Epithelial cell of proximal tubule (primary cell): ENCODE measurements around the gene MEDAG. TPM values are rescaled to one million over a fixed set of nuclear protein-coding genes. Genes with fewer than 3 reads are reported as not detected.

Experiments used
- DNase-seq: peaks from one replicate; pipeline ENCODE4 v3.0.0-alpha.2; 2011; ENCODE audit warnings: low read depth
- H3K4me3 ChIP-seq: 2 replicates; pipeline ENCODE4 v1.5.1; 2011; ENCODE audit warnings: low read depth, mild to moderate bottlenecking, low read length
- total RNA-seq: library from RNA; depleted of rRNA; stranded (reverse); fragments of >200 nt; gene quantifications from 2 replicates; pipeline ENCODE4 v1.2.3, GENCODE V29; 2015
- TF ChIP-seq, protein P1 (sequence below): conservative IDR thresholded peaks from 2 replicates; pipeline ENCODE4 v1.5.1; 2012; ENCODE audit warnings: low read depth, mild to moderate bottlenecking, low read length

The MEDAG gene
- total RNA-seq, 1 donor from 2014 or later: 0.17 TPM

DNA sequence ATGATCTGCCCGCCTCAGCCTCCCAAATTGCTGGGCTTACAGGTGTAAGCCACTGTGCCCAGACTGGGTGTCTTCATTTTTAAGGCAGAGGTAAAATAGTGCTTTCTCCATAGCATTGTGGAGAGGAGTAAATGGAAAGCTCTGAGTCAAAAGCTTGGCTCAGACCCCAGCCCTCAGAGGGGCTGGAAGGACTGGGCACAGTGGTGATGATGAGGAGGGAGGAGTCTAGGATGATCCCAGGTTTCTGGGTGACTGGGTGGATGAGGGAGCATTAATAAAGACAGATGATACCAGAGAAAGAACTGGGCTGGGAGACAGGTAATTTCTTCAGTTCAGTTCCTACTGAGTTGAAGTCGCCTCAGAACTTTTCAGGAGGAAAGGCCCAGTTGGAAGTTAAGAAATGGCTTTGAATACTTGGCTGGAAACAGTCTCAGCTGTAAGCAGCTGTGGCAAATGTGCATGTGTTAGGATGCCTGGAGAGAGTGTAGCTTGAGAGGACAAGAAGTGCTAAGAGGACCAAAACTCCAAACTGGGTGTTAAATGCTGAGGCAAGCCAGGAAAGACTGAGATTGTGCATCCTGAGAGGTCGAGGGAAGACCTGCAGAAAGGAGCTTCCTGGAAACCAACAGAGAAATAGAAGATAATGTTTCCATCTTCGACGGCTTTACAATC is 37.1 kb upstream of the MEDAG start:
- DNase-seq: no peak
- TF ChIP-seq, protein P1, sequence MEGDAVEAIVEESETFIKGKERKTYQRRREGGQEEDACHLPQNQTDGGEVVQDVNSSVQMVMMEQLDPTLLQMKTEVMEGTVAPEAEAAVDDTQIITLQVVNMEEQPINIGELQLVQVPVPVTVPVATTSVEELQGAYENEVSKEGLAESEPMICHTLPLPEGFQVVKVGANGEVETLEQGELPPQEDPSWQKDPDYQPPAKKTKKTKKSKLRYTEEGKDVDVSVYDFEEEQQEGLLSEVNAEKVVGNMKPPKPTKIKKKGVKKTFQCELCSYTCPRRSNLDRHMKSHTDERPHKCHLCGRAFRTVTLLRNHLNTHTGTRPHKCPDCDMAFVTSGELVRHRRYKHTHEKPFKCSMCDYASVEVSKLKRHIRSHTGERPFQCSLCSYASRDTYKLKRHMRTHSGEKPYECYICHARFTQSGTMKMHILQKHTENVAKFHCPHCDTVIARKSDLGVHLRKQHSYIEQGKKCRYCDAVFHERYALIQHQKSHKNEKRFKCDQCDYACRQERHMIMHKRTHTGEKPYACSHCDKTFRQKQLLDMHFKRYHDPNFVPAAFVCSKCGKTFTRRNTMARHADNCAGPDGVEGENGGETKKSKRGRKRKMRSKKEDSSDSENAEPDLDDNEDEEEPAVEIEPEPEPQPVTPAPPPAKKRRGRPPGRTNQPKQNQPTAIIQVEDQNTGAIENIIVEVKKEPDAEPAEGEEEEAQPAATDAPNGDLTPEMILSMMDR: no peak
- no peak overlapping the region for H3K4me3 ChIP-seq

DNA sequence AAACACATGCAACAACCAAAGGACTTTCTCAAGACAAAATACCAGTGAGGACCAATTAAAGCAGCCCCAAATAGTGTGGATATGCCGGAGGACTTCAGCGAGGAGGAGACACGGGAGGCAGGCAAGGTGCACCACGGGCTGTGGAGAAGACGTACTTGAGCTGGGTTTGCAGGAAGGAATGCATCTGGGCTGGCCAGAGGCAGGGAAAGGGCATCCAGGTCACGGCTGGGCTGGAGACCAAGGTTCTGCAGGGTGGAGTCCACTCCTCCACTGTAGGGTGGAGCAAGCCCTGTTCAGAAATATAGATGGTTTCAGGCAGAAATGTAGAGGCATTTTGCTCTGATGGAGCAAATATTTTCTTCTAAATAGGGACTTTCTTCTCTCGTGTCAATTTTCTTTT is 36.6 kb upstream of the MEDAG start:
- DNase-seq: no peak
- TF ChIP-seq, protein P1: no peak
- no peak overlapping the region for H3K4me3 ChIP-seq

DNA sequence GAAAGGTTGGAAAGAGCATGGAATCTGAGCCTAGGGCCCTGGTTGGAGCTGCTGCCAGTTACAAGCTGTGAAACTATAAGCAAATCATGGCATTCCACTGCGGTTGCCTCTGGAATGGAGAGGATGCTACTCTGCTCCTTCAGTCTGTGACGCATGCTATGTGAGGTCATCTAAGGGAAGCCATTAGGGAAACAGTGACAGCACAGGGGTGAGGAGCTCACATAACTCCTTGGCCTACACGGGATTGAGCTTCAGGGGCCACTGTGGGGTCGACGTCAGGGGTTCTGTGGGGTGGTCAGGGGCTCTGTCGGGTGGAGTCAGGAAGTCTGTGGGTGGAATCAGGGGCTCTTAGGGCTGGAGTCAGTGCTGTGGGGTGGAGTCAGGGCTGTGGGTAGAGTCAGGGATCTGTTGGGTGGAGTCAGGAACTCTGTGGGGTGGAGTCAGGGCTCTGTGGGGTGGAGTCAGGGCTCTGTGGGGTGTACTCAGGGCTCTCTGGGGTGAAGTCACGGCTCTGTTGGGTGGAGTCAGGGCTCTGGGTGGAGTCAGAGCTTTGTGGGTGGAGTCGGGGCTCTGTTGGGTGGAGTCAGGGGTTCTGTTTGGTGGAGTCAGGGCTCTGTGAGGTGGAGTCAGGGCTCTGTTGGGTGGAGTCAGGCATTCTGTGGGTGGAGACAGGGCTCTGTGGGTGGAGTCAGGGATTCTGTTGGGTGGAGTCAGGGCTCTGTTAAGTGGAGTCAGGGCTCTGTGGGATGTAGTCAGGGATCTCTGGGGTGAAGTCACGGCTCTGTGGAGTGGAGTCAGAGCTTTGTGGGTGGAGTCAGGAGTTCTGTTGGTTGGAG is 35.8 kb upstream of the MEDAG start:
- TF ChIP-seq, protein P1: no peak
- H3K4me3 ChIP-seq: no peak overlapping the region
- no peak for DNase-seq

DNA sequence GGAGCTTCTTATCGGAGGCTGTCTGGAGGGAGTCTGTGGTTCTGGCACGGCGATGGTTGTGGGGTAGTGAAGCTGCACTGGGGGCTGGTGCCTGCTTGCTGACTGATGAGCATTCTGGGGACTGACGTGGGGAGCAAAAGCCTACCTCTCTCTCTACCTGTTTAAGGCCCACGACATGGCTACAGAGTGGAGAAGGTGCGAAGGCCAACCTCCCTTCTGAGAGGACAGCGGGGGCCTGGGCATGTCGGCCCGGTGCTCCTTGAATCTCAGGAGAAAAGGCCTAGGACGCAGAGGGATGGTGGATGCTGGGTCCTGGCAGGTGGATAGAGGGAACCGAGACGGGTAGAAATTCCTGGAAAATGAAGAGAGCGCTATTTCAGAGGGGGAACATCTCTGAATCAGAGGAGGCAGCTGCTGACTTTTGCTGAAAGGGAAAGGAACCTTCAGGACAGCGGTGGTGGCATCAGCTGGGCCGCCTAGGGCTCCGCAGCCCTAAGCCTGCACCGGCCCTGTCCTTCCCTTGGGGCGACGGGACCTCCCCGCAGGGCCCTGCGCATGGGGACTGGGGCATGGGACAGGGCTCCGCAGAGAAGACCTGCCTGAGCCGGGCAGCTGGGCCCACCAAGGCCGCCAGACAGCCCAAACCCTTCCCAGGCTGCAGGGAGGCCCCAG is 35.0 kb upstream of the MEDAG start:
- TF ChIP-seq, protein P1: no peak
- no peak for DNase-seq
- no peak overlapping the region for H3K4me3 ChIP-seq

DNA sequence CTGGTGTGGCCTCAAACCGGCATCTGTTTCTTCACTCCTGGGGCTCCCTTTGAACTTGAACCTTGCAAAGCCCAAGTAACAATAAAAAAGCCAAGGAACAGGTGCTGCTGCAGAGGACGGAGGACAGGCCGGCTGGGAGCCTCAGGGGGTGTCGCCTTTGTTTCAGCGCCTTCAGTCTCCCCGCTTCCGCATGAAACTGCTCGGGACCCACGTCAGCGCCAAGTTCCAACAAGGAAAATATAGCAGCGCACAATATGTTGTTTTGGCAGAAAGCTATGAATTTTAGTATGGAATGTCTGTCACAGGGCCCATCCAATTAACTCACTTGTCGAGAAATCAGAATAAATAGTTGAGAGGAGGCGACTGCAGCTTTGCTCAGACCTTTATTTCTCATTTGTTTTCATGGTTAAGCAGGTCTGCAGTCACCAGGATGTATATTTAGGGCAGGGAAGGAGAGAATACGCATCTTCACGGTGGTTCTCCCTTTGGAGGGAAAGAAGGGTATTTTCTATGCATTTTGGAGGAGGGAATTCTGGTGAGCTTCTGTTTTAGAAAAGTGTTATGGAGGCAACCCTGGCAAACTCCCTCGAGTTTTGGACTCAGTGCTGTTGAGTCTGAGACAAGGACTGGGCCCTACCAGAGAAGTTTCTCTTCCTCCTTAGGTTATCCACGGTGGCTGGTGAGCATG is 34.3 kb upstream of the MEDAG start:
- no peak overlapping the region for H3K4me3 ChIP-seq
- TF ChIP-seq, protein P1: no peak
- no peak for DNase-seq

DNA sequence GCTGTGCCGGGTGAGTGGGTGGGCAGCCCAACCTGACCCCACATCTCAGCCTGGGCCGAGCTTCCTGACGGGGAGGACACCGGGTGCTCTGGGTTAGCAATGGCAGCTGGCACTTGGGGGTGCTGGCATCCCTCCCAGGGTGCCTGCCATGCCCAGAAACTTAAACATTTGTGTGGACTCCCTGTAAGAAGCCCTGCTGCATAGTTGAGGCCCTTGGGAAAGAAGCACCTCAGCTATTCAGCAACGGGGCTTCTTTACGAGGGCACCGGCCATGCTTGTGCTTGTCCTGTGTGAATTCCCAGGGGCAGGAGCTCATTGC is 33.8 kb upstream of the MEDAG start:
- TF ChIP-seq, protein P1: no peak
- no peak overlapping the region for H3K4me3 ChIP-seq
- no peak for DNase-seq
